ENCODE data around the gene CTRB1.

DNA sequence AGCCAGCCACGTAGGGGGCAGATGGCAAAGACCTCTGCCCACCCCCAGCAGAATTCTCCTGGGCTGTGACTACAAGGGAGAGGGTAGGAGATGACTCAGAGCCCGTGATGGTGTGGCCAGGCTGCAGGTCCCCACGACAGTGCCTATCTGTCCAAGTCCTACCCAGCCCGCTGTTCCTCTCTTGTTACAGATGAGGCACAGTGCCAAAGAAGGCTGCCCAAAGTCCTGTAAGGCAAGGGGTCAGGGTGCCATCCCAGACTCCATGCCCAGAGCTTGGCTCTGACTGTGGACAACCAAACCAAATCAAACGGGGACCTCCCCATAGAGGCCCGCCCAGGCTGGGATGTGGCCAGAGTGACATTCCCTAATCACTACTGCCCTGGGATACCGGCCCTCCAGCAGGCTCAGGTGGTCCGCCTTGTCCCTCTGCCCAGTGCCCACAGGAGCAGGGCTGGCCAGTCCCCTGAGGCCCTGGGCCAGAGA, 45.2 kb downstream of the CTRB1 start:
- TF ChIP-seq POLR2AphosphoS5 (IDR thresholded peaks at IDR 0.05) (no peak), POLR2A (IDR thresholded peaks at IDR 0.05) (no peak)
- TF ChIP-seq, protein P1, sequence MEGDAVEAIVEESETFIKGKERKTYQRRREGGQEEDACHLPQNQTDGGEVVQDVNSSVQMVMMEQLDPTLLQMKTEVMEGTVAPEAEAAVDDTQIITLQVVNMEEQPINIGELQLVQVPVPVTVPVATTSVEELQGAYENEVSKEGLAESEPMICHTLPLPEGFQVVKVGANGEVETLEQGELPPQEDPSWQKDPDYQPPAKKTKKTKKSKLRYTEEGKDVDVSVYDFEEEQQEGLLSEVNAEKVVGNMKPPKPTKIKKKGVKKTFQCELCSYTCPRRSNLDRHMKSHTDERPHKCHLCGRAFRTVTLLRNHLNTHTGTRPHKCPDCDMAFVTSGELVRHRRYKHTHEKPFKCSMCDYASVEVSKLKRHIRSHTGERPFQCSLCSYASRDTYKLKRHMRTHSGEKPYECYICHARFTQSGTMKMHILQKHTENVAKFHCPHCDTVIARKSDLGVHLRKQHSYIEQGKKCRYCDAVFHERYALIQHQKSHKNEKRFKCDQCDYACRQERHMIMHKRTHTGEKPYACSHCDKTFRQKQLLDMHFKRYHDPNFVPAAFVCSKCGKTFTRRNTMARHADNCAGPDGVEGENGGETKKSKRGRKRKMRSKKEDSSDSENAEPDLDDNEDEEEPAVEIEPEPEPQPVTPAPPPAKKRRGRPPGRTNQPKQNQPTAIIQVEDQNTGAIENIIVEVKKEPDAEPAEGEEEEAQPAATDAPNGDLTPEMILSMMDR (IDR thresholded peaks at IDR 0.05): no peak

All from gastroesophageal sphincter (tissue), 3 donors.